HepG2 (cell line): ENCODE data around the gene PBX1. TPM values are rescaled to one million over a fixed set of nuclear protein-coding genes. Genes with fewer than 3 reads are reported as not detected.

Experiments used
- ATF7 ChIP-seq, 2 experiments: fragments of 450-650 bp in 1 of 2; sonication (generic) in 1 of 2; formaldehyde crosslinking in 1 of 2; IDR thresholded peaks; 2 replicates each; pipeline versions ENCODE4 v1.4.0 to v1.6.1; 2016 to 2020; ENCODE audit warnings: antibody characterized with exemption in 1 of 2, mild to moderate bottlenecking in 1 of 2, missing genetic modification reagents in 1 of 2
- FOXJ3 ChIP-seq: sonication (generic); formaldehyde crosslinking; IDR thresholded peaks from 2 replicates; pipeline ENCODE4 v1.4.0; 2020; ENCODE audit warnings: missing genetic modification reagents, mild to moderate bottlenecking, borderline replicate concordance
- FOXP1 ChIP-seq, 2 experiments: fragments of 450-650 bp in 1 of 2; IDR thresholded peaks; 2 replicates each; pipeline ENCODE4 v1.6.1; 2017 to 2018; ENCODE audit warnings: antibody characterized with exemption in 1 of 2
- HMG20A ChIP-seq: IDR thresholded peaks from 2 replicates; pipeline ENCODE4 v1.6.1; 2016; ENCODE audit warnings: borderline replicate concordance
- NCOA1 ChIP-seq: sonication (generic); formaldehyde crosslinking; IDR thresholded peaks from 2 replicates; pipeline ENCODE4 v1.9.0; 2021; ENCODE audit warnings: missing genetic modification reagents
- NCOA2 ChIP-seq: sonication (generic); formaldehyde crosslinking; IDR thresholded peaks from 2 replicates; pipeline ENCODE4 v1.8.0; 2022; ENCODE audit warnings: inconsistent platforms
- SIX1 ChIP-seq: sonication (generic); formaldehyde crosslinking; IDR thresholded peaks from 2 replicates; pipeline ENCODE4 v1.4.0; 2020; ENCODE audit warnings: missing genetic modification reagents, borderline replicate concordance
- SOX5 ChIP-seq: IDR thresholded peaks from 2 replicates; pipeline ENCODE4 v1.6.1; 2016; ENCODE audit warnings: borderline replicate concordance
- TBX2 ChIP-seq: sonication (generic); formaldehyde crosslinking; IDR thresholded peaks from 2 replicates; pipeline ENCODE4 v1.5.0; 2020; ENCODE audit warnings: missing genetic modification reagents, mild to moderate bottlenecking, borderline replicate concordance
- TCF12 ChIP-seq, 2 experiments: fragments of 450-650 bp in 1 of 2; sonication (generic) in 1 of 2; formaldehyde crosslinking in 1 of 2; IDR thresholded peaks; 2 replicates each; pipeline versions ENCODE4 v1.6.1 to v1.8.0; 2017 to 2022; ENCODE audit warnings: antibody characterized with exemption in 1 of 2, mild to moderate bottlenecking in 1 of 2, missing genetic modification reagents in 1 of 2, moderate library complexity in 1 of 2
- ZNF24 ChIP-seq: fragments of 450-650 bp; IDR thresholded peaks from 2 replicates; pipeline ENCODE4 v1.6.1; 2017; ENCODE audit warnings: antibody characterized with exemption, mild to moderate bottlenecking
- polyA plus RNA-seq, 8 experiments: library from polyadenylated mRNA; depleted of rRNA in 3 of 8; stranded (reverse) in 7 of 8; unstranded in 1 of 8; fragments of >200 nt; fragmentation: Illumina TruSeq in 4 of 8; extraction: Trizol in 4 of 8; gene quantifications; 2 replicates each; pipeline versions ENCODE4 v1.2.1 to v1.2.3, GENCODE V29; 2011 to 2016; ENCODE audit warnings: low read depth in 4 of 8, missing spikeins in 1 of 8, mixed read lengths in 1 of 8; ENCODE audit not compliant: insufficient read depth in 1 of 8
- total RNA-seq, 5 experiments: library from RNA; depleted of rRNA; stranded (reverse); fragments of >200 nt; fragmentation: Illumina TruSeq; extraction: Trizol; gene quantifications; 2 replicates each; pipeline ENCODE4 v1.2.3, GENCODE V29; 2016; ENCODE audit warnings: low read depth in 1 of 5
- TF ChIP-seq, protein P1 (sequence below): sonication (generic); formaldehyde crosslinking; IDR thresholded peaks from 2 replicates; pipeline ENCODE4 v1.4.0; 2020; ENCODE audit warnings: missing genetic modification reagents, borderline replicate concordance
- TF ChIP-seq, protein P2 (sequence below): sonication (generic); formaldehyde crosslinking; conservative IDR thresholded peaks from 2 replicates; pipeline ENCODE4 v1.4.0; 2020; ENCODE audit warnings: mild to moderate bottlenecking, missing genetic modification reagents, moderate library complexity
- TF ChIP-seq, protein P3 (sequence below): sonication (generic); formaldehyde crosslinking; IDR thresholded peaks from 2 replicates; pipeline ENCODE4 v1.8.0; 2022; ENCODE audit warnings: missing genetic modification reagents, mild to moderate bottlenecking, borderline replicate concordance
- TF ChIP-seq, protein P4 (sequence below): sonication (generic); formaldehyde crosslinking; IDR thresholded peaks from 2 replicates; pipeline ENCODE4 v1.4.0; 2020; ENCODE audit warnings: missing genetic modification reagents

PBX1 gene
- total and polyA plus RNA-seq, 2 of the 13 experiments (the other 11 are each of a cell fraction or from before 2014, with no cell fraction given): 0.24 TPM; not detected in 1

DNA sequence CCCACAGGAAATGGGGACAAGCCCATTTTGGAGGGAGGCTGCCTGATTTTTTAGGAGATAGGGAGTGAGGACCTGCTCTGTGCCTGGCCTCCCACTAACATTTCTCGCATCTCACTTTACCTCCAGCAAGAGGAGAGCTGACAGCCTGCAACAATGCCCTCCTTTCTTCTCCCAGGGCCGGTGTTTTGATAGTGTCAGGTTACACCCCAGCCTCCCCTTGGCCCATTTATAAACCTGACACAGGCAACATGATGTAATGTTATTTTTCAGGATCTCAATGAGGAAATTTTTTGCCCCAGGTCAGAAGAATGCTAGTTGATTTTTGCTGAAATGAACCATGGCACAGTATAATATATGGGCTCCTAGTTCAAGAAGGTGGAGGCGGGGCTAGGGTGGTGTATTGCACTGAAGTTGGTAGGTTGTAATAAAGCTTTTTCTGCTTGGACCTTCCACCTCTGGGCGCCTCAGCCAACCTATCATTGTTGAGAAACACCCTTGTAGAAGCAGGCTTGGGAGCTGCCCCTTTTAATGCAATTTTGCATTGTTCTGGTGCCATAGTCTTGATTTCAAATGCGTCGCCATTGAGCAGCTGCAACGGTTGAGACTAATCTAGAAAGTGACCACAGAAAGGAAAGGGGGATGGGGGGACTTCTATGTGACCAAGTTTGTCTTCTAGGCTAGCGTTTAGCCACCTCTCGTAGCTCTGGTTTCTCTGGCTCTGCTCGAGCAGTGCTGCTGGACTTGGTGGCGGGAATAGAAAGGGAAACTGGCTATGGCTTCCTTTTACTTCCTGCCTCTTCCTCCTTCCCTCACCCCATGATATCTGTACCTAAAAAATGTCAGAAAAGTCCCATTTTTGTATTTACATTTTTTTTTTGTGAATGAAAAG is 53.0 kb downstream of the PBX1 start (continued):
- TF ChIP-seq, protein P1, sequence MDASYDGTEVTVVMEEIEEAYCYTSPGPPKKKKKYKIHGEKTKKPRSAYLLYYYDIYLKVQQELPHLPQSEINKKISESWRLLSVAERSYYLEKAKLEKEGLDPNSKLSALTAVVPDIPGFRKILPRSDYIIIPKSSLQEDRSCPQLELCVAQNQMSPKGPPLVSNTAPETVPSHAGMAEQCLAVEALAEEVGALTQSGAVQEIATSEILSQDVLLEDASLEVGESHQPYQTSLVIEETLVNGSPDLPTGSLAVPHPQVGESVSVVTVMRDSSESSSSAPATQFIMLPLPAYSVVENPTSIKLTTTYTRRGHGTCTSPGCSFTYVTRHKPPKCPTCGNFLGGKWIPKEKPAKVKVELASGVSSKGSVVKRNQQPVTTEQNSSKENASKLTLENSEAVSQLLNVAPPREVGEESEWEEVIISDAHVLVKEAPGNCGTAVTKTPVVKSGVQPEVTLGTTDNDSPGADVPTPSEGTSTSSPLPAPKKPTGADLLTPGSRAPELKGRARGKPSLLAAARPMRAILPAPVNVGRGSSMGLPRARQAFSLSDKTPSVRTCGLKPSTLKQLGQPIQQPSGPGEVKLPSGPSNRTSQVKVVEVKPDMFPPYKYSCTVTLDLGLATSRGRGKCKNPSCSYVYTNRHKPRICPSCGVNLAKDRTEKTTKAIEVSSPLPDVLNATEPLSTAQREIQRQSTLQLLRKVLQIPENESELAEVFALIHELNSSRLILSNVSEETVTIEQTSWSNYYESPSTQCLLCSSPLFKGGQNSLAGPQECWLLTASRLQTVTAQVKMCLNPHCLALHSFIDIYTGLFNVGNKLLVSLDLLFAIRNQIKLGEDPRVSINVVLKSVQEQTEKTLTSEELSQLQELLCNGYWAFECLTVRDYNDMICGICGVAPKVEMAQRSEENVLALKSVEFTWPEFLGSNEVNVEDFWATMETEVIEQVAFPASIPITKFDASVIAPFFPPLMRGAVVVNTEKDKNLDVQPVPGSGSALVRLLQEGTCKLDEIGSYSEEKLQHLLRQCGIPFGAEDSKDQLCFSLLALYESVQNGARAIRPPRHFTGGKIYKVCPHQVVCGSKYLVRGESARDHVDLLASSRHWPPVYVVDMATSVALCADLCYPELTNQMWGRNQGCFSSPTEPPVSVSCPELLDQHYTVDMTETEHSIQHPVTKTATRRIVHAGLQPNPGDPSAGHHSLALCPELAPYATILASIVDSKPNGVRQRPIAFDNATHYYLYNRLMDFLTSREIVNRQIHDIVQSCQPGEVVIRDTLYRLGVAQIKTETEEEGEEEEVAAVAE (CRISPR knock-in tag): peak; percentile 34; the same call in 1 of the 2 replicates
- TF ChIP-seq HMG20A (CRISPR knock-in tag) (peak; percentile 44), SIX1 (peak; percentile 100), FOXP1 (IDR thresholded peaks at IDR 0.05) (no peak), FOXP1 (CRISPR knock-in tag; IDR thresholded peaks at IDR 0.05) (peak; percentile 36; the same call in 1 of the 2 replicates), NCOA1 (no peak), ZNF24 (no peak), TBX2 (CRISPR knock-in tag) (peak; percentile 62; the same call in 1 of the 2 replicates), TCF12 (IDR thresholded peaks at IDR 0.05) (no peak), TCF12 (CRISPR knock-in tag; IDR thresholded peaks at IDR 0.05) (no peak), ATF7 (IDR thresholded peaks at IDR 0.05) (peak; percentile 45; the same call in 1 of the 2 replicates), ATF7 (CRISPR knock-in tag; IDR thresholded peaks at IDR 0.05) (no peak; the same call in 1 of the 2 replicates), SOX5 (CRISPR knock-in tag) (peak; percentile 81; the same call in 1 of the 2 replicates), FOXJ3 (CRISPR knock-in tag) (no peak), NCOA2 (CRISPR knock-in tag) (peak; percentile 46; the same call in 1 of the 2 replicates)
- TF ChIP-seq, protein P2, sequence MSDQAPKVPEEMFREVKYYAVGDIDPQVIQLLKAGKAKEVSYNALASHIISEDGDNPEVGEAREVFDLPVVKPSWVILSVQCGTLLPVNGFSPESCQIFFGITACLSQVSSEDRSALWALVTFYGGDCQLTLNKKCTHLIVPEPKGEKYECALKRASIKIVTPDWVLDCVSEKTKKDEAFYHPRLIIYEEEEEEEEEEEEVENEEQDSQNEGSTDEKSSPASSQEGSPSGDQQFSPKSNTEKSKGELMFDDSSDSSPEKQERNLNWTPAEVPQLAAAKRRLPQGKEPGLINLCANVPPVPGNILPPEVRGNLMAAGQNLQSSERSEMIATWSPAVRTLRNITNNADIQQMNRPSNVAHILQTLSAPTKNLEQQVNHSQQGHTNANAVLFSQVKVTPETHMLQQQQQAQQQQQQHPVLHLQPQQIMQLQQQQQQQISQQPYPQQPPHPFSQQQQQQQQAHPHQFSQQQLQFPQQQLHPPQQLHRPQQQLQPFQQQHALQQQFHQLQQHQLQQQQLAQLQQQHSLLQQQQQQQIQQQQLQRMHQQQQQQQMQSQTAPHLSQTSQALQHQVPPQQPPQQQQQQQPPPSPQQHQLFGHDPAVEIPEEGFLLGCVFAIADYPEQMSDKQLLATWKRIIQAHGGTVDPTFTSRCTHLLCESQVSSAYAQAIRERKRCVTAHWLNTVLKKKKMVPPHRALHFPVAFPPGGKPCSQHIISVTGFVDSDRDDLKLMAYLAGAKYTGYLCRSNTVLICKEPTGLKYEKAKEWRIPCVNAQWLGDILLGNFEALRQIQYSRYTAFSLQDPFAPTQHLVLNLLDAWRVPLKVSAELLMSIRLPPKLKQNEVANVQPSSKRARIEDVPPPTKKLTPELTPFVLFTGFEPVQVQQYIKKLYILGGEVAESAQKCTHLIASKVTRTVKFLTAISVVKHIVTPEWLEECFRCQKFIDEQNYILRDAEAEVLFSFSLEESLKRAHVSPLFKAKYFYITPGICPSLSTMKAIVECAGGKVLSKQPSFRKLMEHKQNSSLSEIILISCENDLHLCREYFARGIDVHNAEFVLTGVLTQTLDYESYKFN (CRISPR knock-in tag): peak; percentile 33
- TF ChIP-seq, protein P3, sequence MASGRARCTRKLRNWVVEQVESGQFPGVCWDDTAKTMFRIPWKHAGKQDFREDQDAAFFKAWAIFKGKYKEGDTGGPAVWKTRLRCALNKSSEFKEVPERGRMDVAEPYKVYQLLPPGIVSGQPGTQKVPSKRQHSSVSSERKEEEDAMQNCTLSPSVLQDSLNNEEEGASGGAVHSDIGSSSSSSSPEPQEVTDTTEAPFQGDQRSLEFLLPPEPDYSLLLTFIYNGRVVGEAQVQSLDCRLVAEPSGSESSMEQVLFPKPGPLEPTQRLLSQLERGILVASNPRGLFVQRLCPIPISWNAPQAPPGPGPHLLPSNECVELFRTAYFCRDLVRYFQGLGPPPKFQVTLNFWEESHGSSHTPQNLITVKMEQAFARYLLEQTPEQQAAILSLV (CRISPR knock-in tag): no peak
- TF ChIP-seq, protein P4, sequence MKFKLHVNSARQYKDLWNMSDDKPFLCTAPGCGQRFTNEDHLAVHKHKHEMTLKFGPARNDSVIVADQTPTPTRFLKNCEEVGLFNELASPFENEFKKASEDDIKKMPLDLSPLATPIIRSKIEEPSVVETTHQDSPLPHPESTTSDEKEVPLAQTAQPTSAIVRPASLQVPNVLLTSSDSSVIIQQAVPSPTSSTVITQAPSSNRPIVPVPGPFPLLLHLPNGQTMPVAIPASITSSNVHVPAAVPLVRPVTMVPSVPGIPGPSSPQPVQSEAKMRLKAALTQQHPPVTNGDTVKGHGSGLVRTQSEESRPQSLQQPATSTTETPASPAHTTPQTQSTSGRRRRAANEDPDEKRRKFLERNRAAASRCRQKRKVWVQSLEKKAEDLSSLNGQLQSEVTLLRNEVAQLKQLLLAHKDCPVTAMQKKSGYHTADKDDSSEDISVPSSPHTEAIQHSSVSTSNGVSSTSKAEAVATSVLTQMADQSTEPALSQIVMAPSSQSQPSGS: peak; percentile 82; the same call in 1 of the 2 replicates
